ELF-1 (cell line): Measurements from ENCODE around the gene SLBP.

ENCODE experiments used
- DNase-seq: peaks from one replicate; pipeline ENCODE4 v3.0.0-alpha.2; 2016; ENCODE audit warnings: low read depth, low spot score

The SLBP gene

GRCh38 chr4:1727117-1728031 lies 15.3 kb upstream of the SLBP start:
- no peak for DNase-seq

- peak; percentile 95 for DNase-seq
These were observed 14.2 kb upstream of the SLBP start for GRCh38 chr4:1726146-1726934.

GRCh38 chr4:1725521-1725920 lies 13.4 kb upstream of the SLBP start:
- no peak for DNase-seq

- no peak for DNase-seq
These were observed 11.1 kb upstream of the SLBP start for GRCh38 chr4:1723131-1723801.

- no peak for DNase-seq
These were observed 10.5 kb upstream of the SLBP start for GRCh38 chr4:1722551-1723118.

- DNase-seq = no peak
These were observed 9.8 kb upstream of the SLBP start for GRCh38 chr4:1721666-1722550.

GRCh38 chr4:1721003-1721665 lies 9.0 kb upstream of the SLBP start, which contains the start of the genes TACC3 and TMEM129:
TSS of gene TACC3 (plus strand) at chr4:1721521. CDS start at chr4:1723422, 1,901 bp downstream.
TSS of gene TMEM129 (minus strand) at chr4:1721323. CDS start at chr4:1720837, 486 bp downstream.
- DNase-seq = peak; percentile 96

GRCh38 chr4:1720163-1720983 lies 8.3 kb upstream of the SLBP start:
- peak; percentile 60 for DNase-seq

- DNase-seq = no peak
These were observed 6.2 kb upstream of the SLBP start for GRCh38 chr4:1718095-1718850.

GRCh38 chr4:1717129-1718094 lies 5.3 kb upstream of the SLBP start:
- DNase-seq = no peak

- no peak for DNase-seq
These were observed 4.2 kb upstream of the SLBP start for GRCh38 chr4:1716065-1716945.

GRCh38 chr4:1715002-1715758 lies 3.1 kb upstream of the SLBP start:
- no peak for DNase-seq

- peak; percentile 37 for DNase-seq
These were observed 2.3 kb upstream of the SLBP start for GRCh38 chr4:1714303-1715001.

GRCh38 chr4:1713003-1713851 lies 1.1 kb upstream of the SLBP start:
- DNase-seq = no peak
